Measurements from ENCODE around the gene ZNF22. TPM values are rescaled to one million over a fixed set of nuclear protein-coding genes. Genes with fewer than 3 reads are reported as not detected.

ZNF22 gene
- total and polyA plus RNA-seq, 2 of the 8 experiments (the other 6 are each of a cell fraction or from before 2014, with no cell fraction given) = 18.2 to 45.2 TPM

GRCh38 chr10:44969854-44970253 lies 30.9 kb upstream of the ZNF22 start:
- POLR2A ChIA-PET (ENCODE audit: partially characterized antibody) = no interaction called here
- TF ChIP-seq E2F6 (IDR thresholded peaks at IDR 0.05) (no peak), BCL11A (IDR thresholded peaks at IDR 0.05; ENCODE audit: low read depth in 2 of 2, low read length in 2 of 2) (no peak), HDAC6 (IDR thresholded peaks at IDR 0.05; ENCODE audit: low read depth, low read length) (no peak), SP2 (IDR thresholded peaks at IDR 0.05; ENCODE audit: low read length) (no peak), RAD21 (IDR thresholded peaks at IDR 0.05 in 1 of 2, conservative IDR thresholded peaks at IDR 0.05 in 1 of 2; ENCODE audit: low read depth in 2 of 2, low read length in 2 of 2) (no peak), MAFK (IDR thresholded peaks at IDR 0.05; ENCODE audit: low read depth, low read length) (no peak), CTCF (IDR thresholded peaks at IDR 0.05; ENCODE audit: control extremely low read depth in 1 of 3, insufficient read depth in 1 of 3, low read depth in 1 of 3, low read length in 3 of 3) (no peak), SRF (IDR thresholded peaks at IDR 0.05; ENCODE audit: low read depth, low read length) (no peak), YY1 (IDR thresholded peaks at IDR 0.05; ENCODE audit: low read depth, low read length) (no peak), KDM5A (IDR thresholded peaks at IDR 0.05; ENCODE audit: low read length) (no peak), ASH2L (IDR thresholded peaks at IDR 0.05; ENCODE audit: low read length) (no peak)

More at GRCh38 chr10:44969854-44970253, 30.9 kb upstream of the ZNF22 start:
- no peak overlapping the region for H3K4me2 ChIP-seq (ENCODE audit: insufficient read depth in 1 of 2, low read depth in 2 of 2, low read length in 2 of 2)
- no peak for FAIRE-seq
- no peak overlapping the region for H4K91ac ChIP-seq (replicated peaks; ENCODE audit: insufficient read length, low read length)
- 88% methylated on average over 8 of the region's 9 CpGs; no CpG with 5 or more reads in 1 of the 2 experiments for WGBS, 2 experiments (ENCODE audit: extremely low coverage in 1 of 2, insufficient coverage in 1 of 2, insufficient read length in 1 of 2, insufficient replicate concordance in 2 of 2, low coverage in 1 of 2, low lambda C conversion rate in 2 of 2, missing lambda C conversion rate in 1 of 2)
- H4K20me1 ChIP-seq (replicated peaks in 1 of 2; ENCODE audit: control insufficient read depth in 1 of 2, insufficient read depth in 2 of 2, low read length in 2 of 2) = peaks cover 0 to 2% of the 10 kb centered on the region in 2 experiments
- H4K8ac ChIP-seq (ENCODE audit: extremely low read depth, insufficient read depth, low read length) = no peak overlapping the region
- H3K14ac ChIP-seq (ENCODE audit: insufficient read length) = no peak overlapping the region
- no peak overlapping the region for H2BK120ac ChIP-seq (replicated peaks; ENCODE audit: low read depth, low read length)
- H3K4me3 ChIP-seq (ENCODE audit: extremely low read depth in 1 of 4, insufficient read depth in 2 of 4, low read depth in 3 of 4, low read length in 4 of 4) = no peak overlapping the region
- H2BK5ac ChIP-seq (ENCODE audit: low read depth, low read length) = no peak overlapping the region
- no peak overlapping the region for H2BK12ac ChIP-seq (ENCODE audit: low read depth, low read length)
- H2AK5ac ChIP-seq (ENCODE audit: low read depth, low read length) = no peak overlapping the region
- no peak for DNase-seq (ENCODE audit: low read depth in 1 of 2, low spot score in 2 of 2)
- H2AFZ ChIP-seq (ENCODE audit: low read length) = no peak overlapping the region
- no peak overlapping the region for H2BK20ac ChIP-seq (ENCODE audit: low read length)
- H3K27ac ChIP-seq (ENCODE audit: low read depth, low read length) = no peak overlapping the region; the same call in 1 of the 2 replicates
- H3K56ac ChIP-seq (replicated peaks; ENCODE audit: insufficient read length, low read depth, low read length) = no peak overlapping the region
- H3K27me3 ChIP-seq (replicated peaks in 1 of 4; ENCODE audit: control insufficient read depth in 3 of 4, extremely low read depth in 1 of 4, insufficient read depth in 3 of 4, low read length in 3 of 4) = no peaks in the 10 kb centered on the region; a peak in 1 of 7 replicates
- no peak overlapping the region for H3K4ac ChIP-seq (replicated peaks; ENCODE audit: insufficient read length, low read depth, low read length)
- no peak overlapping the region for H3K18ac ChIP-seq (ENCODE audit: extremely low read depth, low read length)
- CTCF ChIA-PET (ENCODE audit: partially characterized antibody) = interaction anchor here (1.0 to 11.2 kb wide), 4 partner anchors 8 to 34 kb away, joined by 5 to 143 read pairs (median 102); partner anchors contain the start of gene DEPP1
- peaks cover 5% of the 10 kb centered on the region; the same call in 1 of the 2 replicates for H3K79me1 ChIP-seq (ENCODE audit: low read depth, low read length)
- peaks cover 11% of the 10 kb centered on the region; the same call in 1 of the 2 replicates for H3K23me2 ChIP-seq (ENCODE audit: low read depth, low read length)
- no peak overlapping the region for H2BK15ac ChIP-seq (ENCODE audit: low read length)
- H3K9ac ChIP-seq (replicated peaks in 1 of 4; ENCODE audit: extremely low read depth in 1 of 4, low read depth in 3 of 4, low read length in 3 of 4) = no peak overlapping the region
- H3K36me3 ChIP-seq (ENCODE audit: control insufficient read depth in 2 of 4, insufficient read depth in 4 of 4, low read length in 3 of 4) = peaks cover 0 to 6% (median 0%) of the 10 kb centered on the region in 4 experiments; a peak in 3 of 8 replicates
- H3K23ac ChIP-seq (ENCODE audit: insufficient read length) = no peak overlapping the region
- no peaks in the 10 kb centered on the region for H3K79me2 ChIP-seq (ENCODE audit: control insufficient read depth in 1 of 2, insufficient read depth in 2 of 2, low read length in 2 of 2)
- H3K4me1 ChIP-seq (replicated peaks in 1 of 4; ENCODE audit: control insufficient read depth in 3 of 4, insufficient read depth in 4 of 4, low read length in 3 of 4) = peaks cover 19 to 31% (median 23%) of the 10 kb centered on the region in 4 experiments
- H4K5ac ChIP-seq (ENCODE audit: insufficient read length, low read depth, low read length) = no peak overlapping the region
- no peaks in the 10 kb centered on the region for H3K9me3 ChIP-seq (ENCODE audit: insufficient read depth in 2 of 2, low read depth in 1 of 2, low read length in 1 of 2)
